GM18520 (cell line): ENCODE measurements around the gene SNX27.

Experiments
- ATAC-seq: cut with Tn5 transposase; IDR thresholded peaks from one replicate; pipeline ENCODE4 v1.9.1; 2021; ENCODE audit not compliant: unreplicated experiment

Gene SNX27

DNA sequence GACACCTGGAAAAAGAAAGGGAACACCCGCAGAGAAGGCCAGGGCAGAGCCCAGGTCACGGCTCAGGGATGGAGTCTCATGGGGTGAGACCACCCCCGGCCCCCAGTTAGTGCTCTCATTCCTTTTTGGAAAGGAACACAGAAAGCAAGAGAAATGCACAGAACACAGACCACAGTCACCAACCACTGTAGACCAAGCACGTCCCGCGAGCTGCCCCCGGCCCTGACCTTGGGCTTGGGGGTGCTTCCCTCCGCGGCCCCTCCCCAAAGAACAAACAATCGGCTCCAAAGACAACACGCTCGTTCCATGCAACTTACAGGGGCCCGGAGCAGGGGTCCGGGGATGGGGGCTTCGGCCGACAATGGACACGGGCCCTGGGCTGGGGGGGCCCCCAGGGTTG is 92.0 kb downstream of the SNX27 start:
- ATAC-seq: no peak

DNA sequence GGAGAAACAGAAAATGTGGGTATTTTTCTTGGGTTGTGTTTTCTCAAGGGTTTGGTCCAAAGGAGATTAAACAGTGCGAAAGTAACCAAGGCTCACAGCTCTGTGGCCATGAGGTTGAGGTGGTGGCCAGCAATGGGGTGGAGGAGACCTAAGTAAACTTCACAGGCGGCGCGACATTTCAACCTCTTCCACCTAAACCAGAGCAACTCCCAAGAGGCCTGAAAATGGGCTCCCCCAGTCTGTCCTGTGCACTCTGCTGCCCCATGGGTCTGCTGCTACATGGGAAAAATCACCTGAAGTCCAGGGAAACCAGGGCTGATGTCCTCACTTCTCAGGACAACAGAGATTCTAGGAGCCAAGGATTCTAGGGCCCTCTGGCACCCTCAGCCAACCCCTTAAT is 92.4 kb downstream of the SNX27 start:
- no peak for ATAC-seq

- ATAC-seq: no peak
Measured at GRCh38 chr1:151705146-151705545, 93.3 kb downstream of the SNX27 start.

DNA sequence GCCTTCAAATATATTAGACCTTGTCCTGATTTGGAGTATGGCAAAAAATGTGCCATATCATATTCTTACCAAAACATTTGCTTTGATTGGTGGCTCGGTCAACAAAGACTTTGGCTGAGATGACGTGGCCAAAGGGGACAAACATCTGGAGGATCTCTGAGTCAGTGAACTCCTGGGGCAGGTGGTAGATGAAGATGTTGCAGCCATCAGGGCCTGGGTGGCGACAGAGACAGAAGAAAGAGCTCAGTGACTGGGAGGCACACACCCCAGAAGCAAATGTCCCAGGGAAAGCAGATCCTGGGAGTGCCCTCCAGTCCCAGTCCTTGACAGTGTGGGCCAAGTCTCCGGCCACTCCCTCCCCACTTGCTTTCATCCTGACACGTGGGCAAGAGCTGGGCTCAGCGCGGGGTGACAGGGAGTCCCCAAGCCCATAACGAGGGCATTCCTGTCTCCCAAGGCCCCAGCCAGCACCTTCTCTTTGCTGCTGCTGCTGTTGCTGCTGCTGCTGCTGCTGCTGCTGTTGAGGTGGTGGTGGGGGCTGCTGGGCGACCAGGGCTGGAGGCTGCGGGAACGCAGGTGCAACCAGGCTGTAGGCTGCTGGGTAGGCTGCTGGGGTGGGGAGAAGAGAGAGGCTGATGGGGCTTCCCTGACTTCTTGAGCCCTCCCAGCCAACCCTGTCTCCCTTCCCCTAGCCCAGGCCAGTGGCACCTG is 94.1 kb downstream of the SNX27 start:
- no peak for ATAC-seq

DNA sequence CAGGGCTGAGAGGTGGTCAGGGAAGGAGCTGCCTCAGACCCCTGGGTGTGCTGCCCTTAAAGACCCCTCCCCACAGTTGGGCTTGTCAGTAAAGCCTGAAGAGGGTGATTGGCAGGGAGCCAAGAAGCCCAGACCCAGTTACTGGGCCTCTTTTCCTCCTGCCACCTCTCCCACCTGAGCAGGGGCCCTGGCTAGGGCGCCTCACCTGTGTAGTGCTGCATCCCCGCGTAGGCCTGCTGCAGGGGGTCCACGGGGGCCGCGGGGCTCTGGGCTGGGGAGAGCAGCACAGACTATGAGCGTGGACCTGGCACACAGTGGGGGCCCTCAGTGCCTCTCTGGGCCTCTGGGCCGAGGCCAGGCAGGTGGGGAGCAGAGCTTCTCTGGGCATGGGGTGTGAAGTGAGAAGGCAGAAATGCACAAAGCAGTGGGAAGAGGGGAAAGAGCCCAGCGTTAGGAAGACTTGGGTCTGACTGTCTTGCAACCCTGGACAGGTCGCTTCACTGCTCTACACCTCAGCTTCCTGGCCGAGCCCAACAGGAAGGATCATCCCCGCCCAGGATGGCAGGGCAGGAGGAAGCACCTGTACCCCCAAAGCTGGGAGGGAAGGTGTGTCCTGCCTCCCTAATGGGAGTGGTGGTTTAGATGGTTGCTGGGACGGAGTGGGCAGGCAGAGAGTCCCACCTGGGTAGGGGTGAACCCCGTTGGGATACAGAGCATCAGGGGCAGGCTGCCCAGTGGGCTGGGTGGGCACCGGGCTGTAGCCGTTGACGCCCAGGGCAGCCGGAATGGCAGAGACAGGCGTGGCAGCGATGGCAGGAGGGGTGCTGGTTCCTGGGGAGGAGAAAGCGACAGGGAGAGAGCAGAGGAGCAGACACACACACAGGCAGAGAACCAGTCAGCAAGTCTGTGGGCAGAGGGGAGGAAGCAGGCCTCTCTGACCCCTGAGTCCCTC is 94.9 kb downstream of the SNX27 start:
- ATAC-seq: no peak

GRCh38 chr1:151707541-151708065 is 95.8 kb downstream of the SNX27 start:
- ATAC-seq: no peak

GRCh38 chr1:151708891-151709290 is 97.0 kb downstream of the SNX27 start:
- ATAC-seq: no peak

GRCh38 chr1:151710187-151710840 is 98.5 kb downstream of the SNX27 start:
- no peak for ATAC-seq

GRCh38 chr1:151711044-151711800 is 99.4 kb downstream of the SNX27 start:
- ATAC-seq: no peak

DNA sequence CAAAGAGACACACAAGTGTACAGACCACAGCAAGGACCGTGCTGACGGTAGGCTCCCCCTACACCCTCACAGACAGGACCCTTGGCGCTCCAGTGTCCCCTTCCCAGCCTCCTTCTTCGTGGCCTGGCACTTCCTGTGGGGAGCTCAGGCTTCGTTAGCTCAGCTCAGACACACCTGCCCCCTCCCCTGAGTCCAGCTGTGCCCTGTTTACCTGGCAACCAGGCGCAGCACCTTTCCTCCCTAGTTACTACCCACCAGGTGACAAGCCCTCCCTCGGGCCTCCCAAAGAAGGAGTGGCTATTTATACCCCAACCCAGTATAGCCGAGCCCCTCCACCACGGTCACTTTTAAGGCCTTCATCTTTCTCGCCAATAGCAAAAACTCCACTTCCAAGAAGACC is 100.1 kb downstream of the SNX27 start:
- ATAC-seq: no peak

- ATAC-seq: no peak
Measured at GRCh38 chr1:151713044-151713443, 101.2 kb downstream of the SNX27 start.

GRCh38 chr1:151713874-151714273 is 102.0 kb downstream of the SNX27 start:
- no peak for ATAC-seq

GRCh38 chr1:151714820-151715725 is 103.2 kb downstream of the SNX27 start:
- no peak for ATAC-seq

GRCh38 chr1:151715726-151716404 is 104.0 kb downstream of the SNX27 start:
- ATAC-seq: no peak

GRCh38 chr1:151716405-151716762 is 104.5 kb downstream of the SNX27 start:
- no peak for ATAC-seq

DNA sequence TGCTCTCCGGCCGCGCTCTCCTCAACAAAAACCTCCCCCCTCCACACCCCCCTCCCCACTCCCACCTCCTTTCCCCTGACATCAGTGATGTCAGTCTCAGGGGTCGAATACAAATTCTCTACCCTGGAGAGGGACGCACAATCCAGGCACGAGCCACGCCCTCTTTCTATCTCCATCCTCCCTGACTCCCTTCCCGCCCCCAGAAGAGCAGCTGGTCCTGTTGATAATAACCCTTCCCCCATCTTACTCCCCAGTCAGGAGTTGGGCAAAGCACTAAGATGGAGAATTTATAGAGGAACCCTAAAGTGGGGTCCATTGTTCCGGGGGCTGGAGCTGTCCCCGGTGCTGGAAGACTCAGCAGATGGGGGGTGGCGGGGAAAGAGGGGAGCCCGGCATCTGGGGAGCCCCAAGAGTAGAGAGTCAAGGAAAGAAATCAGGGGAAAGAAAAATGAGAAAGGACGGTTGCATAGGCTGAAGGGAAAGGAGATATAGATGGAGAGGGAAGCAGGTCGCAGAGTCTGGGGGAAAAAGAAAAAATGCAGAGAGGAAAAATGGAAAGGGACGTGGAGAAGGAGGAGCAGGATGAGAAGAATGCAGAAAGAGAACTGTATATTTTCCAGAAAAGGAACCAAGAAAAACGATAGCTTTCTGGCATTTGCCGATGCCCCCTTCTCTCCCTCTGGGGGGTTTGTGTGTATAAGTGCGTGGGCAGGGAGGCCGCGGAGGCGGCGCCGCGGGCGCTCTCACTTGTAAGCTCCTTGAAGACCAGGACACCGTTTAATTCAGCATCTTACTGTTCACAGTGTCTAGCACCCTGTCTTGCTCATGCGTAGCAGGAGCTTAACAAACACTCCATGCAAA is 105.2 kb downstream of the SNX27 start, which contains the start of gene CELF3:
Gene CELF3, minus strand, starts transcription at position 33 of the 861 bp plus-strand sequence. CDS start 783 bp downstream, outside the sequence.
- no peak for ATAC-seq

DNA sequence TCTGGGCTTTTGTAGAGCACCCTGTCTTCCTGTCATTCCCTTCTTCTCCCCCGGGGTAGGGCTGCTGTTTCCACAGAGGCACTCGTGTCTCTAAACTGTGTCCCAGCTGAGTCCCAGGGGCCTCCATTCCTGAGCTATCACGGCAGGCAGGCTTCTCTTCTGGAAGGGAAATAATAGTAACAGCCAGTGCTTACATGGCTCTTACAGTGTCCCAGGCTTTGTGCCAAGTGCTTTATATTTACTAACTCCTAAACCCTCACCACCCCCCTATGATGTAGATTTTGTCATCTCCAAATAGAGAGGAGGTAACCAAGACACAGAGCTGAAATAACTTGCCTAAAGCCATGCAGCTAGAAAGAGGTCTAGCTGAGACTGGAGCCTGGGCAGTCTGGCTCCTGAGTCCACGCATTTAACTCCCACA is 106.2 kb downstream of the SNX27 start:
- no peak for ATAC-seq

DNA sequence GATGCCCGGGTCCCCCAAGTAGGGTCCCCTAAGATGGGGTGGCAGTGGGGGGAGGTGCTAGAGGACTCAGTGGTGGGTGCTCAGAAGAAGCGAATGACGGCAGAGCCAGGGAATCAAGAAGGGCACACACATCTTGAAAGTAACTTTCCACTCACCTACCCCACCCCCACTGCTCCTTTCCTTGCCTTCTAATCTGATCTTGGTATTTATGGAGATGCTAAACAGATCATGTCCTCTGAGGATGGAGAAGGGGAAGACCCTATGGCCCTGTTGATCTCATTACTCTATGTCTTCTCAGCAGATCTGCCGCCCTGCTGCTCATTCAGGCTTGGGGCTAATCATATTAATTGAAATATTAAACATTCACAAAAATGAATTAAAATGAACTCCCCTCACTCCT is 106.8 kb downstream of the SNX27 start:
- ATAC-seq: no peak
